HG03025 (cell line): Measurements from ENCODE around the gene RAPGEF6.
"Not testable (repeated sequence)": the region's sequence is repeated elsewhere in the genome, so short reads cannot be mapped to it uniquely, and the experiment has no call there.

Source experiments
- ATAC-seq: cut with Tn5 transposase; IDR thresholded peaks from one replicate; pipeline ENCODE4 v1.9.1; 2021; ENCODE audit warnings: mild to moderate bottlenecking, moderate library complexity; ENCODE audit not compliant: unreplicated experiment, low FRiP score

RAPGEF6 gene

DNA sequence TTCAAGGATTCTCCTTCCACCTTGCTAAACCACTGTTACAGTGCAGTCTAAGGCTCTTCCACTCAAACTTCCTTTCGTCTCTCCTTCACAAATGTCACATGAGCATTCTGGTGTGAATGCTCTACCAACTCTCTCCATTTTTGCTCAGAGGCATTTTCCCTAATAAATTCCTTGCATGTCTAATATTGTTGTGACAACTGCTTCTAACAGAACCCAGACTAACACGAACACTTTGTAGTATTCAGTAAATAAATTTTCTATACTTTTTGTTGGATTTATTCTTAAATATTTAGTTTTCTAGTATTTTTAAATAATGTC is 24.0 kb downstream of the RAPGEF6 start:
- no peak for ATAC-seq

DNA sequence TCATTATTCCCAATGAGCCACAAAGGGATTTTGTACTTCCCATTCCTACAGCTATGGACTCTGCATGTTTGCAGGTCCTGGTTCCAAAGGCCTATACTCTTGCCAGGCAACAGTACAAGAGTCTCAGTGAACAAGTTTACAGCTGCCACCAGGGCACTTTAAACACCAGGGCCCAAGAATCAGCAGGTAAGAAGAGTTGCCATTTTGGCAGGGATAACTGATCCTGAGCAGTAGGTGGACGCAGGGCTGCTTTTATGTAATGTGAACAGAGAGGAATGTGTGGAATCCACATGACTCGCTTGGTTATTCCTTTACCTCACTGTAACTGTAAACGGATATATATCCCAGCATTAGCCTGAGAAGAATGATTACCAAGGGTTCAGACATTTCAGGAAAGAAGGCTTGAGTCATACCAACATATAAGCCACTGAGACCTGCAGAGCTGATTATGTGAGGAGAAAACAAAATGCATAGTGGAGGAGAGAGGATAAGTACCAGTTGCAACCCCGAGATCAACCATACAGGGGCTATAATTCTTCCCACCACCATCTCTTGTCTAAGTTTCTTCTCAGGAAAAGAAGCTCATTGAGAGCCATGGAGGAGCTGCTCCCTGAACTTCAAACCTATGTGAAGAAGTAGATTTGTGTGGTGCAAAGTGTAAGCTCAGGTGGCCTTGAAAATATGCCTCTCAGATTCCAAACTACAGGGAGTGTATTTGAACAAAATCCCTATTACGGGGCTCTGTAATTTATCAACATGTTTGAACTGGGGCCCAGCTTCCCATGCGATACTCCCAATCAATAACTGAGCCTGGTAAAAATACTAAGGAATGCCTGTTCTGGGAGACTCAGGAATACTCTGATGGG is 24.6 kb downstream of the RAPGEF6 start:
- no peak for ATAC-seq

DNA sequence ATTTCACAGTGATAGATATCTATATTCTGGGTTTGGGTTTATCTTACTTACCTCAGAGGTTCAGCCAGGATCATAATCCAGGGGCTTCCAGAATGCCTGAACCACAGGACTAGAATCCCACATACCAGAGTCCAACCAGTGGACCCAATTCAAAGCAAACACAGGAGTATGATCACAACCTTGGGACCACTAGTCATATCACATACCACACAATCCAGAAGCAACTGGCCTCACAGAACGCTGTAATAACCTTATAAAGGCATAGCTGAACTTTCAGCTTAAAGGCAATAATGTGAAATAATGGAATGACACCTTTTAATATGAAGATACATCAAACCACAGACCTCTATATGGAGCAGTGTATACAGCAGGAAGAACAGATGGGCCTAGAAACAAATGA is 25.3 kb downstream of the RAPGEF6 start:
- no peak for ATAC-seq

GRCh38 chr5:131608597-131608996 is 26.4 kb downstream of the RAPGEF6 start:
- no peak for ATAC-seq

GRCh38 chr5:131607903-131608540 is 27.0 kb downstream of the RAPGEF6 start:
- ATAC-seq = no peak

- ATAC-seq = no peak
These were observed 27.6 kb downstream of the RAPGEF6 start for GRCh38 chr5:131607418-131607817.

DNA sequence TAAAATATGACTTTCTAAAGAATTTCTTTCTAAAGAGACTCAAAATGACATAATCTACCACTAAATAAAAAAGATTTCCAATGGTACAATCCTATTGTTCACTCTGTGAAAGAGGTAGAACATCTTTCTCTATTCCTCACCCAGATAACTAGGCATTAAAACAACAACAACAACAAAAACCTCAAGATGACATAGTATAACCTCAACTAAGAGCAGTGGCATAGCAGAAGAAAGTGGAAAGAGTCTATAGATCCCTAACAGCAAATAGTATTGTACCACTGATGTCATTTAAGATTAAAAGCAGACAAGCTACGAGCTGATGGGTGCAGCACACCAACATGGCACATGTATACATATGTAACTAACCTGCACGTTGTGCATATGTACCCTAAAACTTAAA is 29.9 kb downstream of the RAPGEF6 start:
- no peak for ATAC-seq

DNA sequence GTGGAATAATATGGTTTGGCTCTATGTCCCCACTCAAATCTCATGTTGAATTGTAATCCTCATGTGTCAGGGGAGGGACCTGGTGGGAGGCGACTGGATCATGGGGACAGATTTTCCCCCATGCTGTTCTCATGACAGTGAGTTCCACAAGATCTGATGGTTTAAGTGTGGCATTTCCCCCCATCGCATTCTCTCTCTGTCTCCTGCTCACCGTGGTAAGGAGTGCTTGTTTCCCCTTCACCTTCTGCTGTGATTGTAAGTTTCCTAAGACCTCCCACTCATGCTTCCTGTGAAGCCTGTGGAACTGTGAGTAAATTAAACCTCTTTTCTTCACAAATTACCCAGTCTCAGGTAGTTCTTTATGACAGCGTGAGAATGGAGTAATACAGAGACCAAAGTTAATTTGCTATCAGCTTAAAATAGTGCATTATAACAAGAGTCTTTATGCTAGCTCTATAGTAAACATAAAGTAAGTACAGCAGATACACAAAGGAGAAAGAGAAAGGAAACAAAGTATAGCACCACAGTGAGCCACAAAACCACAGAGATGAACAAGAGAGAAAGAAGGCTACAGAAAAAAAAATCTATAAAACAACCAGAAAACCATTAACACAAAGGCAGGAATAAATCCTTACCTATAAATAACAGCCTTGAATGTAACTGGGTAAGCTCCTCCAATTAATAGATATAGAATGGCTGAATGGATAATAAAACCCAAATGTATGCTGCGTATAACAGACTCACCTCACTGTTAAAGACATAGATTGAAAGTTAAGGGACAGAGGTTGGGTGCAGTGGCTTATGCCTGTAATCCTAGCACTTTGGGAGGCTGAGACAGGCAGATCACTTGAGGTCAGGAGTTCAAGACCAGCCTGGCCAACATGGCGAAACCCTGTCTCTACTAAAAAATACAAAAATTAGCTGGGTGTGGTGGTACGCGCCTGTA is 39.7 kb downstream of the RAPGEF6 start:
- ATAC-seq = no peak

- no peak for ATAC-seq
These were observed 41.1 kb downstream of the RAPGEF6 start for GRCh38 chr5:131593921-131594320.

- not testable (repeated sequence) for ATAC-seq
These were observed 41.6 kb downstream of the RAPGEF6 start for GRCh38 chr5:131593436-131593835.

- no peak for ATAC-seq
These were observed 45.3 kb downstream of the RAPGEF6 start for GRCh38 chr5:131589510-131590348.

DNA sequence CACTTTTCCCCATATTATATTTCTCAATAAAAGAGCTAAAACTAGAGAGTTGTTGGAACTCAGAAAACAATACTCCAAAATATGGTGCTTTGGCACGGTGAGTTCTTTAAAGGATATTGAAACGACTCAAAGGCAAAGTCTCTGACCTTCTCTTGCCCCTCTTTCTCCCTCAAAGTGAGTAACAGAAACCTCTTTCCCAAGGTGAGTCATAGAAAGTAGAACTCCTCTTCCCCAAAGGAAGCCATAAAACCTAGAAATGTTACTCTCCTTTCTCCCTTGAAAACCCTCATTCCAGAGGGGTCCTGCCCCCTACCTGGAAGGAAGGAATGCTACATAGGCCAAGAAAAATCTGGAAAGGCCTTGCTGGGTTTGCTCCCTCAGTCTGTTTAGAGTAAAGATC is 47.5 kb downstream of the RAPGEF6 start:
- ATAC-seq = no peak

DNA sequence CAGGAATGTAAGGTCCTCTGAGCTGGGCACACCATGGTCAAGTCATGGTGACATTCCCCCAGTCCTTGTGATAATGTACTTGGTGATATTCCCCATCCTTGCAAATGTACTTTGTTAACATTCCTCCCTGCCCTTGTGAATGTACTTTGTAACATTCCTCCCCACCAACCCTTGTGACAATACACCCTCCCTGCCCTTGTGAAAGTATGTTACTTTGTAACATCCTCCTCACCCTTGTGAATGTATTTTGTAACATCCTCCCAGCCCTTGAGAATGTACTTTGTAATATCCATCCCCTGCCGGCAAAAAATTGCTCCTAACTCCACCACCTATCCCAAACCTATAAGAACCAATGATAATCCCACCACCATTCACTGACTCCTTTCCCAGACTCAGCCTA is 53.3 kb downstream of the RAPGEF6 start:
- ATAC-seq = no peak

DNA sequence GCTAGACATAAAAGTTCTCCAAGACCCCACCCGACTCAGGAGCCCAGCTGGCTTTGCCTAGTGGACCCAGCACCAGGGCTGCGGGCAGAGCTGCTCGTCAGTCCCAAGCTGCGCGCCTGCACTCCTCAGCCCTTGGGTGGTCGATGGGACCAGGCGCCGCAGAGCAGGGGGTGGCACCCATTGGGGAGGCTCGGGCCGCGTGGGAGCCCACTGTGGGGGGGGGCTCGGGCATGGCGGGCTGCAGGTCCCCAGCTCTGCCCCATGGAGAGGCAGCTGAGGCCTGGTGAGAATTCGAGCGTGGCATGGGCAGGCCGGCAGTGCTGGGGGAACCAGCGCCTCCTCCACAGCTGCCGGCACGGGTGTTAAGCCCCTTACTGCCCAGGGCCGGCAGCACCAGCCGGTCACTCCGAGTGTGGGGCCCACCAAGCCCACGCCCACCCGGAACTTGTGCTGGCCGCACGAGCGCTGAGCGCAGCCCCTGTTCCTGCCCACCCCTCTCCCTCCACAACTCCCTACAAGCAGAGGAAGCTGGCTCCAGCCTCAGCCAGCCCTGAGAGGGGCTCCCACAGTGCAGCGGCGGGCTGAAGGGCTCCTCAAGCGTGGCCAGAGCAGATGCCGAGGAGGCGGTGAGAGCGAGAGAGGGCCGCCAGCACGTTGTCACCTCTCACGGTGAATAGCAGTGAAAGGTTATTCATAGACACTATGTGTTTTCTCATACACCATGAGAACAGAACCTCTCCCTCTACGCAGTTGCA is 54.9 kb downstream of the RAPGEF6 start:
- no peak for ATAC-seq

DNA sequence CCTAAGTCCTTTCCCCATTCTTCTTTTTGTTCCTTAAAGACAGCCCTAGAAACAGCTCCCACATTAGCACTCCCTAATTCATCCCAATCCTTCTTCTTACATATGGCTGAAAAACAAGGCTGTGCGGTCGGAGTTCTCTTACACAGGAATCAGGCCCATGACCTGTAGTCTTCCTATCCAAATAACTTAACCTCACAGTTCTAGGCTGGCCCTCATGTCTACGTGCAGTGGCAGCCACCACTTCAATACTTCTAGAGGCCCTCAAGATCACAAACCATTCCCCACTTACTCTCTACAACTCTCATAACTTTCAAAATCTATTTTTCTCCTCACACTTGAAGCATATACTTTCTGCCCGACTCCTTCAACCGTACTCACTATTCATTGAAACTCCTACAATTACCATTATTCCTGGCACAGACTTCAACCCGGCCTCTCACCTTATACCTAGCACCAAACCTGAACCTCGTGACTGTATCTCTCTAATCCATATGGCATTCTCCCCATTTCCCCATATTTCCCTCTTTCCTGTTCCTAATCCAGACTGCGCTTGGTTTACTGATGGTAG is 59.3 kb downstream of the RAPGEF6 start:
- ATAC-seq = no peak

GRCh38 chr5:131571669-131572168 is 63.3 kb downstream of the RAPGEF6 start:
- no peak for ATAC-seq

GRCh38 chr5:131570757-131571156 is 64.3 kb downstream of the RAPGEF6 start:
- ATAC-seq = no peak

DNA sequence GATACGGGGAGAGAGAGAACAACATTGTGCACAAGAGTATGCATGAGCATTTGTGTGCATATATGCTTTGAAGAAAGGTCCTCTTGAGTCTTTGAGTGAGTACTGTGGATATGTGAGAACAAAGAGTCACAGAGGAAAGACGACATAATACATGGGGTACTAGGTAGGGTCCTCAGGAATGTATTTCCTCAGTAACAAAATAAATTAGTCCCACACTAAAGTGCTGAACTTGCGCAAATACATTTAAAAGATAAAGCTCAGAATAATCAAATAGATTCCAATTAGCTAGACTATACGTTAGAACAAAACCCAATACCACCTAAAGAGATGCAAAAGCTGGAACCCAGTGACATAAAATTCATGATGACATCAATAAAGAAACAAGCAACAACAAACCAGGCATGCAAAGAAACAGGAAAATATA is 70.8 kb downstream of the RAPGEF6 start:
- ATAC-seq = no peak
